NT2/D1 (cell line): ENCODE results near the gene ATP2A2.

Experiments used
- SUZ12 ChIP-seq: IDR thresholded peaks from 2 replicates; pipeline ENCODE4 v1.6.1; 2011; ENCODE audit not compliant: insufficient read length, insufficient read depth; ENCODE audit errors: extremely low read depth
- YY1 ChIP-seq: IDR thresholded peaks from 2 replicates; pipeline ENCODE4 v1.6.1; 2011; ENCODE audit not compliant: insufficient read length, insufficient read depth
- ZNF274 ChIP-seq: IDR thresholded peaks from 2 replicates; pipeline ENCODE4 v1.6.1; 2011; ENCODE audit warnings: mild to moderate bottlenecking, low read depth, low read length

- TF ChIP-seq YY1 (no peak), ZNF274 (no peak), SUZ12 (no peak)
Measured at GRCh38 chr12:110373962-110374611, 93.0 kb downstream of the ATP2A2 start.
